H9 (cell line): Measurements from ENCODE around the gene PYGO2. TPM values are rescaled to one million over a fixed set of nuclear protein-coding genes. Genes with fewer than 3 reads are reported as not detected.

Experiments used
- DNase-seq: peaks from one replicate; pipeline ENCODE4 v3.0.0-alpha.2; 2017
- H2AFZ ChIP-seq: one replicate; pipeline ENCODE4 v1.6.1; 2013; ENCODE audit warnings: mild to moderate bottlenecking, low read length, control low read depth, moderate library complexity
- H2AK5ac ChIP-seq: 2 replicates; pipeline ENCODE4 v1.6.1; 2013; ENCODE audit warnings: low read length, control low read depth, mixed read lengths; ENCODE audit not compliant: insufficient read length
- H2BK120ac ChIP-seq: one replicate; pipeline ENCODE4 v1.6.1; 2013; ENCODE audit warnings: low read depth, mild to moderate bottlenecking, low read length, control low read depth, inconsistent platforms; ENCODE audit not compliant: poor library complexity, severe bottlenecking
- H2BK12ac ChIP-seq: 2 replicates; pipeline ENCODE4 v1.6.1; 2013; ENCODE audit warnings: low read length, control low read depth, mixed read lengths, low read depth; ENCODE audit not compliant: insufficient read length
- H2BK15ac ChIP-seq: 2 replicates; pipeline ENCODE4 v1.6.1; 2013; ENCODE audit warnings: low read depth, low read length, control low read depth
- H2BK20ac ChIP-seq: one replicate; pipeline ENCODE4 v1.6.1; 2013; ENCODE audit warnings: low read depth, mild to moderate bottlenecking, low read length, control low read depth, inconsistent platforms; ENCODE audit not compliant: poor library complexity, severe bottlenecking
- H2BK5ac ChIP-seq: 2 replicates; pipeline ENCODE4 v1.6.1; 2013; ENCODE audit warnings: low read length, control low read depth, mixed read lengths; ENCODE audit not compliant: insufficient read length
- H3K14ac ChIP-seq: 2 replicates; pipeline ENCODE4 v1.6.1; 2013; ENCODE audit warnings: low read length, control low read depth; ENCODE audit not compliant: insufficient read depth
- H3K18ac ChIP-seq: 2 replicates; pipeline ENCODE4 v1.6.1; 2013; ENCODE audit warnings: low read depth, mild to moderate bottlenecking, mixed read lengths, low read length, control low read depth; ENCODE audit not compliant: insufficient read length
- H3K23ac ChIP-seq: 2 replicates; pipeline ENCODE4 v1.6.1; 2013; ENCODE audit warnings: low read length, control low read depth, mixed read lengths, low read depth; ENCODE audit not compliant: insufficient read length
- H3K23me2 ChIP-seq: 2 replicates; pipeline ENCODE4 v1.6.1; 2013; ENCODE audit warnings: low read depth, mild to moderate bottlenecking, mixed read lengths, low read length, control low read depth; ENCODE audit not compliant: insufficient read length, poor library complexity, severe bottlenecking
- H3K27ac ChIP-seq: 2 replicates; pipeline ENCODE4 v1.5.1; 2013; ENCODE audit warnings: low read length, control low read depth, mixed read lengths, low read depth; ENCODE audit not compliant: insufficient read length
- H3K27me3 ChIP-seq: 2 replicates; pipeline ENCODE4 v1.6.1; 2013; ENCODE audit warnings: low read length, control low read depth, inconsistent platforms; ENCODE audit not compliant: insufficient read depth
- H3K4ac ChIP-seq: 2 replicates; pipeline ENCODE4 v1.6.1; 2013; ENCODE audit warnings: low read depth, mild to moderate bottlenecking, control low read depth, inconsistent platforms, low read length, moderate library complexity
- H3K4me1 ChIP-seq: 2 replicates; pipeline ENCODE4 v1.6.1; 2013; ENCODE audit warnings: low read length, control low read depth, inconsistent platforms; ENCODE audit not compliant: insufficient read depth
- H3K4me2 ChIP-seq: 2 replicates; pipeline ENCODE4 v1.6.1; 2013; ENCODE audit warnings: low read length, control low read depth, mixed read lengths; ENCODE audit not compliant: insufficient read length, insufficient read depth
- H3K56ac ChIP-seq: 2 replicates; pipeline ENCODE4 v1.6.1; 2013; ENCODE audit warnings: low read depth, mild to moderate bottlenecking, mixed read lengths, low read length, control low read depth; ENCODE audit not compliant: insufficient read length
- H3K79me1 ChIP-seq: 2 replicates; pipeline ENCODE4 v1.6.1; 2013; ENCODE audit warnings: low read depth, mild to moderate bottlenecking, moderate library complexity, low read length, control low read depth, inconsistent platforms; ENCODE audit not compliant: insufficient read depth, poor library complexity, severe bottlenecking
- H3K79me2 ChIP-seq: 2 replicates; pipeline ENCODE4 v1.6.1; 2013; ENCODE audit warnings: low read length, control low read depth, inconsistent platforms; ENCODE audit not compliant: insufficient read depth
- H3K9ac ChIP-seq: 2 replicates; pipeline ENCODE4 v1.6.1; 2013; ENCODE audit warnings: low read length, control low read depth, mixed read lengths; ENCODE audit not compliant: insufficient read length; ENCODE audit errors: extremely low read depth
- H3K9me3 ChIP-seq: one replicate; pipeline ENCODE4 v1.6.1; 2013; ENCODE audit warnings: low read depth, low read length, inconsistent platforms; ENCODE audit not compliant: control insufficient read depth
- H3T11ph ChIP-seq: one replicate; pipeline ENCODE4 v1.6.1; 2013; ENCODE audit warnings: mild to moderate bottlenecking, low read length, control low read depth, inconsistent platforms
- H4K20me1 ChIP-seq: one replicate; pipeline ENCODE4 v1.6.1; 2013; ENCODE audit not compliant: control insufficient read depth, insufficient read length, insufficient read depth
- H4K5ac ChIP-seq: 2 replicates; pipeline ENCODE4 v1.6.1; 2013; ENCODE audit warnings: low read depth, mild to moderate bottlenecking, mixed read lengths, low read length, control low read depth; ENCODE audit not compliant: insufficient read length
- H4K8ac ChIP-seq: replicated peaks from 2 replicates; pipeline ENCODE4 v1.6.1; 2013; ENCODE audit warnings: low read length, control low read depth, mixed read lengths, low read depth; ENCODE audit not compliant: insufficient read length
- H4K91ac ChIP-seq: 2 replicates; pipeline ENCODE4 v1.6.1; 2013; ENCODE audit warnings: low read depth, mild to moderate bottlenecking, moderate library complexity, mixed read lengths, low read length, control low read depth; ENCODE audit not compliant: insufficient read length
- H3K27ac Mint-ChIP-seq, 3 experiments: 2 replicates in 2 of 3; 3 replicates in 1 of 3; pipeline ENCODE4 v1.8.0; 2020 to 2021; ENCODE audit warnings: mixed read lengths in 3 of 3, mild to moderate bottlenecking in 1 of 3, moderate library complexity in 1 of 3
- H3K27me3 Mint-ChIP-seq: 2 replicates; pipeline ENCODE4 v1.8.0; 2021; ENCODE audit warnings: low read depth, mild to moderate bottlenecking, moderate library complexity, mixed read lengths
- H3K36me3 Mint-ChIP-seq, 3 experiments: 2 replicates in 2 of 3; 3 replicates in 1 of 3; pipeline ENCODE4 v1.8.0; 2020 to 2021; ENCODE audit warnings: low read depth in 3 of 3, mixed read lengths in 3 of 3; ENCODE audit not compliant: insufficient read depth in 1 of 3
- H3K4me1 Mint-ChIP-seq, 2 experiments: 2 replicates each; pipeline ENCODE4 v1.8.0; 2020; ENCODE audit warnings: mixed read lengths in 2 of 2
- H3K4me3 Mint-ChIP-seq, 2 experiments: 2 replicates in 1 of 2; 3 replicates in 1 of 2; pipeline ENCODE4 v1.8.0; 2020 to 2021; ENCODE audit warnings: mild to moderate bottlenecking in 2 of 2, mixed read lengths in 2 of 2, moderate library complexity in 1 of 2
- H3K9me3 Mint-ChIP-seq, 2 experiments: 2 replicates in 1 of 2; 3 replicates in 1 of 2; pipeline ENCODE4 v1.8.0; 2020; ENCODE audit warnings: mild to moderate bottlenecking in 2 of 2, mixed read lengths in 2 of 2, moderate library complexity in 1 of 2
- CTCF ChIP-seq: fragments of 200-600 bp; sonication (generic); conservative IDR thresholded peaks from 3 replicates; pipeline ENCODE4 v1.8.0; 2021; ENCODE audit warnings: antibody characterized with exemption, mild to moderate bottlenecking
- WGBS: extraction: QIAGEN DNeasy Blood & Tissue Kit; methylation state at CpG from one replicate; pipeline ENCODE4 v1.1.7; 2013; ENCODE audit warnings: missing lambda C conversion rate, low lambda C conversion rate, mixed read lengths; ENCODE audit not compliant: insufficient read length; ENCODE audit errors: extremely low coverage; 5-methylcytosine and 5-hydroxymethylcytosine counted together
- total RNA-seq: library from RNA; stranded (reverse); gene quantifications from 2 replicates; pipeline ENCODE4 v1.2.1, GENCODE V29; 2021

Gene PYGO2
- total RNA-seq, 1 experiment from 2014 or later: 38.7 TPM

- H3K9ac ChIP-seq: peak overlapping the region; percentile 36
Observed at GRCh38 chr1:155003227-155003765, 41.7 kb upstream of the PYGO2 start.

More at GRCh38 chr1:155003227-155003765, 41.7 kb upstream of the PYGO2 start:
- Mint-ChIP-seq H3K36me3 (no peaks in the 10 kb centered on the region; a peak in 2 of 7 replicates), H3K27ac (peak overlapping the region; percentile 92 to 95 (median 93); a peak in 6 of 7 replicates), H3K27me3 (no peaks in the 10 kb centered on the region), H3K4me1 (peaks cover 33 to 41% of the 10 kb centered on the region in 2 experiments), H3K9me3 (peaks cover 0 to 2% of the 10 kb centered on the region in 2 experiments; a peak in 3 of 5 replicates), H3K4me3 (peak overlapping the region; percentile 93 to 97)
- H2AK5ac ChIP-seq: no peak overlapping the region
- no peak overlapping the region for H3K4ac ChIP-seq
- peak overlapping the region; percentile 32 for H3K14ac ChIP-seq
- TF ChIP-seq CTCF: no peak
- H4K91ac ChIP-seq: no peak overlapping the region
- no peak overlapping the region for H3K27ac ChIP-seq
- H3K23ac ChIP-seq: no peak overlapping the region
- no peaks in the 10 kb centered on the region for H4K20me1 ChIP-seq
- H2BK12ac ChIP-seq: no peak overlapping the region
- peaks cover 26% of the 10 kb centered on the region for H3K23me2 ChIP-seq
- no peak overlapping the region for H4K5ac ChIP-seq
- H2BK120ac ChIP-seq: no peak overlapping the region
- H4K8ac ChIP-seq: no peak overlapping the region
- peak overlapping the region; percentile 74 for H3K4me2 ChIP-seq
- H2AFZ ChIP-seq: no peak overlapping the region
- H3K9me3 ChIP-seq: no peaks in the 10 kb centered on the region
- no peak overlapping the region for H2BK20ac ChIP-seq
- no peak overlapping the region for H3T11ph ChIP-seq
- no CpG with 5 or more reads among the region's 37 CpGs for WGBS
- no peak overlapping the region for H2BK5ac ChIP-seq
- no peaks in the 10 kb centered on the region; the same call in 1 of the 2 replicates for H3K79me2 ChIP-seq
- no peaks in the 10 kb centered on the region for H3K79me1 ChIP-seq
- no peak overlapping the region for H2BK15ac ChIP-seq
- no peak overlapping the region for H3K56ac ChIP-seq
- peak; percentile 42 for DNase-seq
- peaks cover 5% of the 10 kb centered on the region; the same call in 1 of the 2 replicates for H3K4me1 ChIP-seq
- H3K27me3 ChIP-seq: no peaks in the 10 kb centered on the region
- no peak overlapping the region for H3K18ac ChIP-seq
